Loucy (cell line): ENCODE data around the gene IAH1.

Experiments
- H2AFZ ChIP-seq: fragments of 200-600 bp; sonication (generic); 2 replicates; pipeline ENCODE4 v1.6.0; 2016; ENCODE audit warnings: antibody characterized with exemption, mild to moderate bottlenecking, low read length, moderate library complexity
- H3F3A ChIP-seq: fragments of 200-600 bp; 2 replicates; pipeline ENCODE4 v1.6.0; 2016; ENCODE audit warnings: antibody characterized with exemption, low read depth, mild to moderate bottlenecking
- H3K27me3 ChIP-seq: fragments of 200-600 bp; sonication (generic); 2 replicates; pipeline ENCODE4 v1.6.1; 2014; ENCODE audit warnings: low read length, mild to moderate bottlenecking; ENCODE audit not compliant: insufficient read depth, poor library complexity, severe bottlenecking
- H3K36me3 ChIP-seq: fragments of 200-600 bp; sonication (generic); 2 replicates; pipeline ENCODE4 v1.6.1; 2016; ENCODE audit warnings: low read length; ENCODE audit not compliant: insufficient read depth
- H3K4me1 ChIP-seq: fragments of 200-600 bp; sonication (generic); 2 replicates; pipeline ENCODE4 v1.5.1; 2014; ENCODE audit warnings: low read length, mild to moderate bottlenecking; ENCODE audit not compliant: insufficient read depth, poor library complexity, severe bottlenecking
- H3K4me2 ChIP-seq: fragments of 200-600 bp; sonication (generic); 2 replicates; pipeline ENCODE4 v1.6.0; 2014; ENCODE audit warnings: antibody characterized with exemption, low read length, low read depth, mild to moderate bottlenecking; ENCODE audit not compliant: poor library complexity, severe bottlenecking
- H3K4me3 ChIP-seq: fragments of 200-600 bp; sonication (generic); 2 replicates; pipeline ENCODE4 v1.5.1; 2014; ENCODE audit warnings: low read length, mild to moderate bottlenecking, mixed read lengths; ENCODE audit not compliant: poor library complexity, severe bottlenecking
- H3K79me2 ChIP-seq: fragments of 200-600 bp; sonication (generic); 2 replicates; pipeline ENCODE4 v1.6.1; 2014; ENCODE audit warnings: low read length; ENCODE audit not compliant: insufficient read depth
- H3K9ac ChIP-seq: fragments of 200-600 bp; sonication (generic); 2 replicates; pipeline ENCODE4 v1.6.0; 2014; ENCODE audit warnings: mild to moderate bottlenecking, low read depth, low read length, moderate library complexity; ENCODE audit not compliant: poor library complexity, severe bottlenecking
- H3K9me2 ChIP-seq: fragments of 200-600 bp; sonication (generic); replicated peaks from 2 replicates; pipeline ENCODE4 v1.6.1; 2016; ENCODE audit warnings: low read depth, low read length, mixed read lengths
- H3K9me3 ChIP-seq: fragments of 200-600 bp; sonication (generic); 2 replicates; pipeline ENCODE4 v1.6.1; 2014; ENCODE audit warnings: mild to moderate bottlenecking, antibody characterized with exemption, low read length, low read depth; ENCODE audit not compliant: insufficient read depth
- H4K20me1 ChIP-seq: fragments of 200-600 bp; sonication (generic); 2 replicates; pipeline ENCODE4 v1.6.0; 2014; ENCODE audit warnings: antibody characterized with exemption, low read length, mild to moderate bottlenecking; ENCODE audit not compliant: insufficient read depth, poor library complexity, severe bottlenecking
- CTCF ChIP-seq: fragments of 200-600 bp; sonication (generic); conservative IDR thresholded peaks from 2 replicates; pipeline ENCODE4 v1.5.1; 2014; ENCODE audit warnings: mild to moderate bottlenecking, antibody characterized with exemption, low read length
- EZH2phosphoT487 ChIP-seq: fragments of 200-600 bp; IDR thresholded peaks from 2 replicates; pipeline ENCODE4 v1.6.1; 2018; ENCODE audit warnings: antibody characterized with exemption, mild to moderate bottlenecking, moderate library complexity, borderline replicate concordance

The IAH1 gene

GRCh38 chr2:9490789-9491188 is 16.4 kb downstream of the IAH1 start:
- H3K27me3 ChIP-seq = no peaks in the 10 kb centered on the region

GRCh38 chr2:9492927-9493326 is 18.6 kb downstream of the IAH1 start:
- TF ChIP-seq CTCF (no peak), EZH2phosphoT487 (no peak)
- Histone ChIP-seq H3K9ac (no peak overlapping the region), H3K4me1 (no peaks in the 10 kb centered on the region), H2AFZ (no peak overlapping the region), H4K20me1 (no peaks in the 10 kb centered on the region), H3K9me3 (no peaks in the 10 kb centered on the region), H3K79me2 (no peaks in the 10 kb centered on the region), H3K4me2 (no peak overlapping the region), H3K4me3 (no peak overlapping the region), H3F3A (no peaks in the 10 kb centered on the region), H3K9me2 (no peaks in the 10 kb centered on the region), H3K27me3 (no peaks in the 10 kb centered on the region), H3K36me3 (peaks cover 84% of the 10 kb centered on the region; the same call in 1 of the 2 replicates)

More at GRCh38 chr2:9490789-9491188, 16.4 kb downstream of the IAH1 start:
- no peaks in the 10 kb centered on the region for H3K9me2 ChIP-seq
- no peak overlapping the region for H2AFZ ChIP-seq
- TF ChIP-seq CTCF (no peak), EZH2phosphoT487 (no peak)
- no peaks in the 10 kb centered on the region for H3F3A ChIP-seq
- H3K4me3 ChIP-seq = no peak overlapping the region
- H3K9ac ChIP-seq = no peak overlapping the region
- H3K9me3 ChIP-seq = no peaks in the 10 kb centered on the region
- no peaks in the 10 kb centered on the region for H3K4me1 ChIP-seq
- H4K20me1 ChIP-seq = no peaks in the 10 kb centered on the region
- no peak overlapping the region for H3K4me2 ChIP-seq
- peaks cover 92% of the 10 kb centered on the region; the same call in 1 of the 2 replicates for H3K36me3 ChIP-seq
- no peaks in the 10 kb centered on the region for H3K79me2 ChIP-seq

- no peak overlapping the region for H3K4me2 ChIP-seq
- H3F3A ChIP-seq = no peaks in the 10 kb centered on the region
- TF ChIP-seq CTCF = no peak
- no peak for TF ChIP-seq EZH2phosphoT487
- no peak overlapping the region for H2AFZ ChIP-seq
- no peaks in the 10 kb centered on the region for H3K9me3 ChIP-seq
- H3K27me3 ChIP-seq = no peaks in the 10 kb centered on the region
- H3K9ac ChIP-seq = no peak overlapping the region
- H3K4me1 ChIP-seq = no peaks in the 10 kb centered on the region
- no peaks in the 10 kb centered on the region for H3K79me2 ChIP-seq
- H3K4me3 ChIP-seq = no peak overlapping the region
- no peaks in the 10 kb centered on the region for H4K20me1 ChIP-seq
- H3K9me2 ChIP-seq = no peaks in the 10 kb centered on the region
- H3K36me3 ChIP-seq = peaks cover 84% of the 10 kb centered on the region; the same call in 1 of the 2 replicates
These were observed 19.1 kb downstream of the IAH1 start for GRCh38 chr2:9493478-9493877.
